Transverse colon (tissue), 4 donors: Measurements from ENCODE around the gene RECK.

Experiments
- EP300 ChIP-seq: sonication (generic); formaldehyde crosslinking; IDR thresholded peaks from one replicate; pipeline ENCODE4 v1.6.1; 2017; ENCODE audit warnings: antibody characterized with exemption, low read depth
- POLR2A ChIP-seq: fragments of 450-650 bp; IDR thresholded peaks from one replicate; pipeline ENCODE4 v1.6.1; 2016; ENCODE audit warnings: antibody characterized with exemption, mild to moderate bottlenecking, moderate library complexity
- POLR2AphosphoS5 ChIP-seq, 3 donors: sonication (generic); formaldehyde crosslinking; IDR thresholded peaks; one replicate each; pipeline ENCODE4 v1.6.1; 2016; ENCODE audit warnings: antibody characterized with exemption in 3 of 3
- TF ChIP-seq, protein P1 (sequence below), 5 experiments: fragments of 200-600 bp in 3 of 5; fragments of 450-650 bp in 2 of 5; sonication (generic) in 3 of 5; IDR thresholded peaks; 1 replicate in 2 of 5; 2 replicates in 3 of 5; pipeline ENCODE4 v1.5.1; 2016 to 2017; ENCODE audit warnings: antibody characterized with exemption in 5 of 5, inconsistent platforms in 3 of 5, mild to moderate bottlenecking in 2 of 5, moderate library complexity in 1 of 5

DNA sequence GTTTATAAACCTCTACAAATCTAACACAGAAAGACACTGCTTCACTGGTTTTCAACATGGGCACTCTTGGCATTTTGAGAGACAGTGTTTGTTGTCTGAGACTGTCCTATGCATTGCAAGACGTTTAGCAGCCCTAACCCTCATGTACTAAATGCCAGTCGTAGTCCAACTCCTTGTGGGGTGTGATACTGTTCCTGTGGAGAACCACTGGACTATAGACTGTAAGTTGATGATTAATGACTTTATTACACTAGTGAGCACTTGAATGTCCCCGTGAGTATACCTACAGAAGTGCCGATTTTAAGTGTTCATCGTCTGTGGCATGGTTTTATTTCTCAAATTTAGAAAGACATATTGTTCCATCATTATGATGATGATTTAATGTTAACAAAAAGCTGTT is 46.2 kb downstream of the RECK start:
- TF ChIP-seq POLR2AphosphoS5 (IDR thresholded peaks at IDR 0.05) (no peak), EP300 (no peak), POLR2A (no peak)
- TF ChIP-seq, protein P1, sequence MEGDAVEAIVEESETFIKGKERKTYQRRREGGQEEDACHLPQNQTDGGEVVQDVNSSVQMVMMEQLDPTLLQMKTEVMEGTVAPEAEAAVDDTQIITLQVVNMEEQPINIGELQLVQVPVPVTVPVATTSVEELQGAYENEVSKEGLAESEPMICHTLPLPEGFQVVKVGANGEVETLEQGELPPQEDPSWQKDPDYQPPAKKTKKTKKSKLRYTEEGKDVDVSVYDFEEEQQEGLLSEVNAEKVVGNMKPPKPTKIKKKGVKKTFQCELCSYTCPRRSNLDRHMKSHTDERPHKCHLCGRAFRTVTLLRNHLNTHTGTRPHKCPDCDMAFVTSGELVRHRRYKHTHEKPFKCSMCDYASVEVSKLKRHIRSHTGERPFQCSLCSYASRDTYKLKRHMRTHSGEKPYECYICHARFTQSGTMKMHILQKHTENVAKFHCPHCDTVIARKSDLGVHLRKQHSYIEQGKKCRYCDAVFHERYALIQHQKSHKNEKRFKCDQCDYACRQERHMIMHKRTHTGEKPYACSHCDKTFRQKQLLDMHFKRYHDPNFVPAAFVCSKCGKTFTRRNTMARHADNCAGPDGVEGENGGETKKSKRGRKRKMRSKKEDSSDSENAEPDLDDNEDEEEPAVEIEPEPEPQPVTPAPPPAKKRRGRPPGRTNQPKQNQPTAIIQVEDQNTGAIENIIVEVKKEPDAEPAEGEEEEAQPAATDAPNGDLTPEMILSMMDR (IDR thresholded peaks at IDR 0.05), result no peak
